Measurements from ENCODE around the gene BMS1. TPM values are rescaled to one million over a fixed set of nuclear protein-coding genes. Genes with fewer than 3 reads are reported as not detected.

BMS1 gene
- total RNA-seq, 1 experiment from 2014 or later = 44.2 TPM

DNA sequence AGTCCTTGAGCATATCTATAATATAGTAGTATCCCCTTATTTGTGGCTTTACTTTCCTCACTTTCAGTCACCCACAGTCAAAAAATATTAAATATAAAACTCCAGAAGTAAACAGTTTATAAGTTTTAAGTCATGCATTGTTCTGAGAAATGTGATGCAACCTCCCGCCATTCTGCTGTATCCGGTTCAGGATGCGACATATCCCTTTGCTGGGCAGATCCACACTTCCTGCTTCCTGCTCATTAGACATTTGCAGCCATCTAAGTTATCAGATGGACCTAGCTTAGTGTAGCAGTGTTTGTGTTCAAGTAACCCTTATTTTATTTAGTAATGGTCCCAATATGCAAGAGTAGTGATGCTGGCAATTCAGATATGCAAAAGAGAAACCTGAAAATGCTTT lies 38.9 kb upstream of the BMS1 start:
- Histone ChIP-seq H2BK5ac (ENCODE audit: insufficient read length, low read length) (no peak overlapping the region), H3K27ac (ENCODE audit: insufficient read length, low read depth, low read length) (no peak overlapping the region), H3K18ac (ENCODE audit: insufficient read length, low read depth, low read length) (no peak overlapping the region), H3K27me3 (ENCODE audit: insufficient read depth, low read length) (no peaks in the 10 kb centered on the region), H3K79me1 (ENCODE audit: insufficient read depth, low read depth, low read length, poor library complexity, severe bottlenecking) (no peaks in the 10 kb centered on the region), H4K20me1 (ENCODE audit: control insufficient read depth, insufficient read depth, insufficient read length) (no peaks in the 10 kb centered on the region), H3K14ac (ENCODE audit: insufficient read depth, low read length) (no peak overlapping the region), H3K23me2 (ENCODE audit: insufficient read length, low read depth, low read length, poor library complexity, severe bottlenecking) (no peaks in the 10 kb centered on the region), H3T11ph (ENCODE audit: low read length) (no peak overlapping the region), H4K8ac (replicated peaks; ENCODE audit: insufficient read length, low read depth, low read length) (no peak overlapping the region), H4K91ac (ENCODE audit: insufficient read length, low read depth, low read length) (no peak overlapping the region), H3K4me2 (ENCODE audit: insufficient read depth, insufficient read length, low read length) (no peak overlapping the region), H3K23ac (ENCODE audit: insufficient read length, low read depth, low read length) (no peak overlapping the region), H2BK12ac (ENCODE audit: insufficient read length, low read depth, low read length) (no peak overlapping the region), H3K9me3 (ENCODE audit: control insufficient read depth, low read depth, low read length) (peaks cover 11% of the 10 kb centered on the region), H3K56ac (ENCODE audit: insufficient read length, low read depth, low read length) (no peak overlapping the region), H3K9ac (ENCODE audit: extremely low read depth, insufficient read length, low read length) (no peak overlapping the region), H3K79me2 (ENCODE audit: insufficient read depth, low read length) (no peaks in the 10 kb centered on the region), H2BK15ac (ENCODE audit: low read depth, low read length) (no peak overlapping the region), H3K4ac (ENCODE audit: low read depth, low read length) (no peak overlapping the region), H2AK5ac (ENCODE audit: insufficient read length, low read length) (no peak overlapping the region), H3K4me1 (ENCODE audit: insufficient read depth, low read length) (no peaks in the 10 kb centered on the region), H2BK120ac (ENCODE audit: low read depth, low read length, poor library complexity, severe bottlenecking) (no peak overlapping the region), H4K5ac (ENCODE audit: insufficient read length, low read depth, low read length) (no peak overlapping the region), H2AFZ (ENCODE audit: low read length) (no peak overlapping the region), H2BK20ac (ENCODE audit: low read depth, low read length, poor library complexity, severe bottlenecking) (no peak overlapping the region)
- H3K9me3 Mint-ChIP-seq = peaks cover 64 to 75% of the 10 kb centered on the region in 2 experiments
- H3K27me3 Mint-ChIP-seq (ENCODE audit: low read depth) = peaks cover 10% of the 10 kb centered on the region
- no peaks in the 10 kb centered on the region for H3K4me1 Mint-ChIP-seq
- DNase-seq = no peak
- WGBS (ENCODE audit: extremely low coverage, insufficient read length, low lambda C conversion rate) = no CpG with 5 or more reads among the region's 3 CpGs
- TF ChIP-seq, protein P1, sequence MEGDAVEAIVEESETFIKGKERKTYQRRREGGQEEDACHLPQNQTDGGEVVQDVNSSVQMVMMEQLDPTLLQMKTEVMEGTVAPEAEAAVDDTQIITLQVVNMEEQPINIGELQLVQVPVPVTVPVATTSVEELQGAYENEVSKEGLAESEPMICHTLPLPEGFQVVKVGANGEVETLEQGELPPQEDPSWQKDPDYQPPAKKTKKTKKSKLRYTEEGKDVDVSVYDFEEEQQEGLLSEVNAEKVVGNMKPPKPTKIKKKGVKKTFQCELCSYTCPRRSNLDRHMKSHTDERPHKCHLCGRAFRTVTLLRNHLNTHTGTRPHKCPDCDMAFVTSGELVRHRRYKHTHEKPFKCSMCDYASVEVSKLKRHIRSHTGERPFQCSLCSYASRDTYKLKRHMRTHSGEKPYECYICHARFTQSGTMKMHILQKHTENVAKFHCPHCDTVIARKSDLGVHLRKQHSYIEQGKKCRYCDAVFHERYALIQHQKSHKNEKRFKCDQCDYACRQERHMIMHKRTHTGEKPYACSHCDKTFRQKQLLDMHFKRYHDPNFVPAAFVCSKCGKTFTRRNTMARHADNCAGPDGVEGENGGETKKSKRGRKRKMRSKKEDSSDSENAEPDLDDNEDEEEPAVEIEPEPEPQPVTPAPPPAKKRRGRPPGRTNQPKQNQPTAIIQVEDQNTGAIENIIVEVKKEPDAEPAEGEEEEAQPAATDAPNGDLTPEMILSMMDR (conservative IDR thresholded peaks at IDR 0.05) = no peak
- H3K27ac Mint-ChIP-seq = no peak overlapping the region
- H3K4me3 Mint-ChIP-seq = no peak overlapping the region
- peaks cover 0 to 10% (median 0%) of the 10 kb centered on the region in 3 experiments; a peak in 4 of 7 replicates for H3K36me3 Mint-ChIP-seq (ENCODE audit: insufficient read depth in 1 of 3, low read depth in 3 of 3)
